ENCODE data around the gene BCL11B. TPM values are rescaled to one million over a fixed set of nuclear protein-coding genes. Genes with fewer than 3 reads are reported as not detected.

The BCL11B gene
- total and polyA plus RNA-seq, 9 of the 15 experiments (the other 6 are each of a cell fraction or from before 2014, with no cell fraction given), result 0.09 TPM; not detected in 8

DNA sequence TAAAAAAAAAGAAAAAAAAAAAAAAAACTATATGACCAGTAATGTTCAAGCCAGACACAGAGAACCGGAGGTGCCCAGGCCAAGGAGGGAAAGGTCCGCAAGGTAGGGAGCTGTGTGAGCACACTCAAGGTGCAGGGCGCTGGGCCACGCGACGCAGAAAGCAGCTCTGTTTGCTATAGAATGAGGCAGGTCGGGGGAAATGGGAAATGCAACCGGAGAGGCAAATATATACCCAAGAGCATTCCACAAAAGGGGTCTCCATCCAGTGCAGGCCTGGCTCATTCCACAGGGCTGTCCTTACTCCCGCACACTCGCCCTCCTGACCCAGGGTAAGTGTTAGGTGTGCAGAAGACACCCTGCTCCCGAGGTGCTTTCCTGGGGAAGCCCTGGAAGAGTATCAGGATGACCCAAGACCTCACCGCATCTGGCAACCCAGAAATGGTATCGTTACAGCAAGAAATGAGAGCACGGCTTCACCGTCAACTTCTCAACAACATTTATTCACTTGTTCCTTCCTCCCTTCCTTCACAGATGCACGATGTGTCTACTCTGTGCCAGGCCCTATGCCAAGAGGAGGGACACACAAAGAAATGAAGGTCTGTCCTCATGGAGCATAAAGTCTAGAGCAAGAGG is 86.4 kb downstream of the BCL11B start:
- Histone ChIP-seq H2AFZ (ENCODE audit: low read depth, low read length) (no peak overlapping the region), H3K9me3 (replicated peaks; ENCODE audit: control insufficient read depth, insufficient read depth, low read depth, low read length) (no peaks in the 10 kb centered on the region), H3K9ac (ENCODE audit: insufficient read depth in 1 of 2, low read depth in 2 of 2, low read length in 2 of 2) (no peak overlapping the region), H3K4me1 (replicated peaks in 1 of 2; ENCODE audit: control insufficient read depth in 2 of 2, insufficient read depth in 2 of 2, low read length in 2 of 2) (no peaks in the 10 kb centered on the region), H3K79me2 (ENCODE audit: control insufficient read depth, insufficient read depth, low read length) (no peaks in the 10 kb centered on the region), H3K27me3 (ENCODE audit: control insufficient read depth in 2 of 2, insufficient read depth in 2 of 2, low read length in 2 of 2) (peaks cover 0 to 14% of the 10 kb centered on the region in 2 experiments; a peak in 2 of 5 replicates), H3K4me3 (no peak overlapping the region), H3K4me2 (ENCODE audit: insufficient read depth, low read length) (no peak overlapping the region), H3K9me1 (ENCODE audit: control insufficient read depth, insufficient read depth, low read length) (no peaks in the 10 kb centered on the region), H3K27ac (ENCODE audit: extremely low read depth, low read depth, low read length) (no peak overlapping the region), H3K36me3 (ENCODE audit: control insufficient read depth, insufficient read depth, low read length) (no peaks in the 10 kb centered on the region), H4K20me1 (replicated peaks; ENCODE audit: control insufficient read depth, insufficient read depth, low read length) (no peaks in the 10 kb centered on the region)
- FAIRE-seq (no peak), ATAC-seq (no peak), DNase-seq (ENCODE audit: extremely low read depth in 1 of 4, low spot score in 3 of 4) (no peak)
- in situ Hi-C loops (cut with MboI), result no loop called here
- TF ChIP-seq BRF2 (IDR thresholded peaks at IDR 0.05; ENCODE audit: borderline replicate concordance, insufficient read depth, insufficient read length), result no peak
- no peak for TF ChIP-seq TCF3 (CRISPR knock-in tag; IDR thresholded peaks at IDR 0.05)
- TF ChIP-seq, protein P1, sequence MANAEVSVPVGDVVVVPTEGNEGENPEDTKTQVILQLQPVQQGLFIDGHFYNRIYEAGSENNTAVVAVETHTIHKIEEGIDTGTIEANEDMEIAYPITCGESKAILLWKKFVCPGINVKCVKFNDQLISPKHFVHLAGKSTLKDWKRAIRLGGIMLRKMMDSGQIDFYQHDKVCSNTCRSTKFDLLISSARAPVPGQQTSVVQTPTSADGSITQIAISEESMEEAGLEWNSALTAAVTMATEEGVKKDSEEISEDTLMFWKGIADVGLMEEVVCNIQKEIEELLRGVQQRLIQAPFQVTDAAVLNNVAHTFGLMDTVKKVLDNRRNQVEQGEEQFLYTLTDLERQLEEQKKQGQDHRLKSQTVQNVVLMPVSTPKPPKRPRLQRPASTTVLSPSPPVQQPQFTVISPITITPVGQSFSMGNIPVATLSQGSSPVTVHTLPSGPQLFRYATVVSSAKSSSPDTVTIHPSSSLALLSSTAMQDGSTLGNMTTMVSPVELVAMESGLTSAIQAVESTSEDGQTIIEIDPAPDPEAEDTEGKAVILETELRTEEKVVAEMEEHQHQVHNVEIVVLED (CRISPR knock-in tag; IDR thresholded peaks at IDR 0.05), result no peak
- TF ChIP-seq HMGN3 (IDR thresholded peaks at IDR 0.05; ENCODE audit: borderline replicate concordance, extremely low read depth, insufficient read length, low read depth, low read length), result no peak
- no peak for TF ChIP-seq KAT7 (CRISPR knock-in tag; IDR thresholded peaks at IDR 0.05; ENCODE audit: borderline replicate concordance)
- TF ChIP-seq CBFA2T3 (IDR thresholded peaks at IDR 0.05), result no peak
- no peak for TF ChIP-seq ILK (tag; IDR thresholded peaks at IDR 0.05; ENCODE audit: borderline replicate concordance, low read depth)
- TF ChIP-seq ZKSCAN8 (CRISPR knock-in tag; IDR thresholded peaks at IDR 0.05), result no peak
- no peak for TF ChIP-seq POLR2AphosphoS2 (IDR thresholded peaks at IDR 0.05; ENCODE audit: low read length)
- no peak for TF ChIP-seq TSC22D4 (tag; IDR thresholded peaks at IDR 0.05)
- CTCF ChIA-PET (ENCODE audit: low intra/inter-chr PET ratio), result no interaction called here
- BruUV-seq (replicated peaks), result no TSS peak
- POLR2A ChIA-PET, result no interaction called here
- WGBS (ENCODE audit: insufficient coverage, low coverage, missing lambda C conversion rate), result under 1% methylated on average over 14 of the region's 16 CpGs
- intact Hi-C loops (cut with micrococcal nuclease), result no loop called here
